A673 (cell line): ENCODE results near the gene SLX1A.

Source experiments
- EZH2 ChIP-seq: fragments of 200-600 bp; sonication (generic); IDR thresholded peaks from 2 replicates; pipeline ENCODE4 v1.6.1; 2017; ENCODE audit warnings: borderline replicate concordance, low read depth, mild to moderate bottlenecking, mixed read lengths, antibody characterized with exemption, low read length; ENCODE audit not compliant: poor library complexity, severe bottlenecking
- TF ChIP-seq, protein P1 (sequence below): fragments of 300-800, 200-600 bp; sonication (generic); conservative IDR thresholded peaks from 2 replicates; pipeline ENCODE4 v1.5.1; 2017; ENCODE audit warnings: low read depth, mild to moderate bottlenecking, antibody characterized with exemption, low read length, moderate library complexity, mixed read lengths

GRCh38 chr16:30179931-30180330 lies 13.7 kb upstream of the SLX1A start:
- TF ChIP-seq, protein P1, sequence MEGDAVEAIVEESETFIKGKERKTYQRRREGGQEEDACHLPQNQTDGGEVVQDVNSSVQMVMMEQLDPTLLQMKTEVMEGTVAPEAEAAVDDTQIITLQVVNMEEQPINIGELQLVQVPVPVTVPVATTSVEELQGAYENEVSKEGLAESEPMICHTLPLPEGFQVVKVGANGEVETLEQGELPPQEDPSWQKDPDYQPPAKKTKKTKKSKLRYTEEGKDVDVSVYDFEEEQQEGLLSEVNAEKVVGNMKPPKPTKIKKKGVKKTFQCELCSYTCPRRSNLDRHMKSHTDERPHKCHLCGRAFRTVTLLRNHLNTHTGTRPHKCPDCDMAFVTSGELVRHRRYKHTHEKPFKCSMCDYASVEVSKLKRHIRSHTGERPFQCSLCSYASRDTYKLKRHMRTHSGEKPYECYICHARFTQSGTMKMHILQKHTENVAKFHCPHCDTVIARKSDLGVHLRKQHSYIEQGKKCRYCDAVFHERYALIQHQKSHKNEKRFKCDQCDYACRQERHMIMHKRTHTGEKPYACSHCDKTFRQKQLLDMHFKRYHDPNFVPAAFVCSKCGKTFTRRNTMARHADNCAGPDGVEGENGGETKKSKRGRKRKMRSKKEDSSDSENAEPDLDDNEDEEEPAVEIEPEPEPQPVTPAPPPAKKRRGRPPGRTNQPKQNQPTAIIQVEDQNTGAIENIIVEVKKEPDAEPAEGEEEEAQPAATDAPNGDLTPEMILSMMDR: no peak
- TF ChIP-seq EZH2: no peak
